ENCODE data around the gene PCSK1N. TPM values are rescaled to one million over a fixed set of nuclear protein-coding genes. Genes with fewer than 3 reads are reported as not detected.

Gene PCSK1N
- total and polyA plus RNA-seq, 7 experiments from 2014 or later = 0.36 to 14.0 (median 4.6) TPM

DNA sequence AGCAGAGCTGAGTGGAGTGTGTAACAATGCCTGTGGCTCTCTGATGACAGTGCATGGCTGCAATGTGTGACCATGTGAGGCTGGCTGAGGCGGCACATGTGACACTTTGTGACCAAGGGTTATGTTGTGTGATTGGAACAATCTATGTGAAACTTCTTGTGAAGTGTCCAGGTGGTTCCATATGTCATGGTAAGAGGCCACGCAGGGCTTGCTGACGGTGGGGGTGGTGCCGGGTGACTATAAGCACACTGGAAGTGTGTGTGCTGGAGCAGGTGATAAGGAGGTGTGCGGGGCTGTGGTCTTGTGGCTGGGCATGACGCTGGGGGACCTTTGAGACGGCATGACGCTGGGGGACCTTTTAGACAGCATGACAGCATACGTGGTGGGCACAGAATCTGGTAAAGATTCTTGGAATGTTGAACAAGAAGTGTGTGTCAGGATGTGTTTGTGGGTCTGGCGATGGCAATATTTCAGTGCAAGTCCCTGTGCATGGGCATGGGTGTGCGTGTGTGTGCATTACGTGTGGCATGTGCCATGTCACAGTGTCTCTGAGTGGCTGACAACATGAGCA is 41.0 kb downstream of the PCSK1N start:
- no peaks in the 10 kb centered on the region for H3K36me3 Mint-ChIP-seq
- intact Hi-C loops (cut with micrococcal nuclease) = no loop called here
- H3K36me3 ChIP-seq (ENCODE audit: control insufficient read depth in 2 of 3, insufficient read depth in 3 of 3, low read length in 3 of 3) = no peaks in the 10 kb centered on the region
- no peak overlapping the region for H3K4me3 Mint-ChIP-seq
- no peaks in the 10 kb centered on the region for H3K9me3 ChIP-seq (ENCODE audit: control insufficient read depth in 2 of 3, low read length in 3 of 3)
- DNase-seq (no peak), ATAC-seq (no peak)
- POLR2A ChIA-PET = no interaction called here
- no peaks in the 10 kb centered on the region for H3K27me3 ChIP-seq (ENCODE audit: control insufficient read depth in 2 of 2, insufficient read depth in 2 of 2, low read length in 2 of 2)
- H3K4me1 Mint-ChIP-seq = peaks cover 0 to 12% (median 3%) of the 10 kb centered on the region in 7 donors
- no peak overlapping the region for H3K27ac Mint-ChIP-seq
- no peak overlapping the region for H3K4me3 ChIP-seq (ENCODE audit: low read length)
- no peaks in the 10 kb centered on the region for H3K4me1 ChIP-seq (ENCODE audit: control insufficient read depth in 2 of 2, insufficient read depth in 2 of 2, low read length in 2 of 2)
- no peak overlapping the region for H3K27ac ChIP-seq (ENCODE audit: low read depth, low read length)
- H3K9me3 Mint-ChIP-seq = no peaks in the 10 kb centered on the region
- CTCF ChIA-PET = no interaction called here
- peaks cover 0 to 4% (median 0%) of the 10 kb centered on the region in 5 donors for H3K27me3 Mint-ChIP-seq

DNA sequence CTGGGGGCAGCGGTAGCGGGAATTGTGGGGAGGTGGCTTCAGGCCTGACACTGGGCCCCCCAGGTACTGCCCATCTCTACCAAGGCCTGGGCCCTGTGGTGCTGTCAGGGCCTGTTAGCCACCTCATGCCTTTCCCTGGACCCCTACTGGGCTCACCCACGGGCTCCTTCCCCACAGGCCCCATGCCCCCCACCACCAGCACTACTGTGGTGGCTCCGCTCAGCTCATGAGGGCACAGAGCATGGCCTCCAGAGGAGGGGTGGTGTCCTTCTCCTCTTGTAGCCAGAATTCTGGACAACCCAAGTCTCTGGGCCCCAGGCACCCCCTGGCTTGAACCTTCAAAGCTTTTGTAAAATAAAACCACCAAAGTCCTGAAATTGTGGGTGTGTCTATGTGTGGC is 41.5 kb downstream of the PCSK1N start:
- no peaks in the 10 kb centered on the region for H3K27me3 ChIP-seq (ENCODE audit: control insufficient read depth in 2 of 2, insufficient read depth in 2 of 2, low read length in 2 of 2)
- intact Hi-C loops (cut with micrococcal nuclease) = no loop called here
- H3K4me3 Mint-ChIP-seq = no peak overlapping the region
- peaks cover 0 to 15% (median 8%) of the 10 kb centered on the region in 7 donors for H3K4me1 Mint-ChIP-seq
- H3K4me1 ChIP-seq (ENCODE audit: control insufficient read depth in 2 of 2, insufficient read depth in 2 of 2, low read length in 2 of 2) = no peaks in the 10 kb centered on the region
- H3K9me3 ChIP-seq (ENCODE audit: control insufficient read depth in 2 of 3, low read length in 3 of 3) = no peaks in the 10 kb centered on the region
- H3K36me3 ChIP-seq (ENCODE audit: control insufficient read depth in 2 of 3, insufficient read depth in 3 of 3, low read length in 3 of 3) = no peaks in the 10 kb centered on the region
- DNase-seq = no peak
- peaks cover 0 to 4% (median 0%) of the 10 kb centered on the region in 5 donors for H3K27me3 Mint-ChIP-seq
- ChIA-PET POLR2A (no interaction called here), CTCF (no interaction called here)
- H3K36me3 Mint-ChIP-seq = no peaks in the 10 kb centered on the region
- H3K4me3 ChIP-seq (ENCODE audit: low read length) = no peak overlapping the region
- no peak for ATAC-seq
- no peak overlapping the region for H3K27ac Mint-ChIP-seq
- H3K27ac ChIP-seq (ENCODE audit: low read depth, low read length) = no peak overlapping the region
- no peaks in the 10 kb centered on the region for H3K9me3 Mint-ChIP-seq

DNA sequence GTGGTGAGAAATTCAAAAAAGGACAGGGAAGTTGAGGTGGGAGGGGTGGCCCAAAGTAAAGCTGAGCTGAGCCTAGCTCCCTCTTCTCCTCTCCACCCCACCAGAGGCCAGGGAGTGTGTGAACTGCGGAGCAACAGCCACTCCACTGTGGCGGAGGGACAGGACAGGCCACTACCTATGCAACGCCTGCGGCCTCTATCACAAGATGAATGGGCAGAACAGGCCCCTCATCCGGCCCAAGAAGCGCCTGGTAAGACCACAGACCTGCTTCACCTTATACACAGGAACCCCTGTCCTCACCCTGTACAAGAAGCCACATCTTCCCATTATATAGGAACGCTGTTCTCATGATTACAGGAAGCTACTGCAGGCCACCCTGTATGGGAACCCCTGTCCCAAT is 43.2 kb downstream of the PCSK1N start:
- no peaks in the 10 kb centered on the region for H3K9me3 ChIP-seq (ENCODE audit: control insufficient read depth in 2 of 3, low read length in 3 of 3)
- H3K4me1 ChIP-seq (ENCODE audit: control insufficient read depth in 2 of 2, insufficient read depth in 2 of 2, low read length in 2 of 2) = no peaks in the 10 kb centered on the region
- intact Hi-C loops (cut with micrococcal nuclease) = no loop called here
- Mint-ChIP-seq H3K36me3 (no peaks in the 10 kb centered on the region), H3K4me3 (no peak overlapping the region), H3K9me3 (peaks cover 0 to 3% (median 0%) of the 10 kb centered on the region in 11 donors), H3K27ac (no peak overlapping the region), H3K27me3 (peaks cover 0 to 14% (median 0%) of the 10 kb centered on the region in 5 donors), H3K4me1 (peaks cover 0 to 17% (median 12%) of the 10 kb centered on the region in 7 donors)
- DNase-seq (no peak), ATAC-seq (no peak)
- POLR2A ChIA-PET = interaction anchor here (1.5 kb wide), 1 partner anchor 9 kb away, joined by 4 read pairs; the partner anchor contains the start of gene HDAC6
- H3K4me3 ChIP-seq (ENCODE audit: low read length) = no peak overlapping the region
- CTCF ChIA-PET = no interaction called here
- H3K27ac ChIP-seq (ENCODE audit: low read depth, low read length) = no peak overlapping the region
- no peaks in the 10 kb centered on the region for H3K36me3 ChIP-seq (ENCODE audit: control insufficient read depth in 2 of 3, insufficient read depth in 3 of 3, low read length in 3 of 3)
- H3K27me3 ChIP-seq (ENCODE audit: control insufficient read depth in 2 of 2, insufficient read depth in 2 of 2, low read length in 2 of 2) = no peaks in the 10 kb centered on the region

DNA sequence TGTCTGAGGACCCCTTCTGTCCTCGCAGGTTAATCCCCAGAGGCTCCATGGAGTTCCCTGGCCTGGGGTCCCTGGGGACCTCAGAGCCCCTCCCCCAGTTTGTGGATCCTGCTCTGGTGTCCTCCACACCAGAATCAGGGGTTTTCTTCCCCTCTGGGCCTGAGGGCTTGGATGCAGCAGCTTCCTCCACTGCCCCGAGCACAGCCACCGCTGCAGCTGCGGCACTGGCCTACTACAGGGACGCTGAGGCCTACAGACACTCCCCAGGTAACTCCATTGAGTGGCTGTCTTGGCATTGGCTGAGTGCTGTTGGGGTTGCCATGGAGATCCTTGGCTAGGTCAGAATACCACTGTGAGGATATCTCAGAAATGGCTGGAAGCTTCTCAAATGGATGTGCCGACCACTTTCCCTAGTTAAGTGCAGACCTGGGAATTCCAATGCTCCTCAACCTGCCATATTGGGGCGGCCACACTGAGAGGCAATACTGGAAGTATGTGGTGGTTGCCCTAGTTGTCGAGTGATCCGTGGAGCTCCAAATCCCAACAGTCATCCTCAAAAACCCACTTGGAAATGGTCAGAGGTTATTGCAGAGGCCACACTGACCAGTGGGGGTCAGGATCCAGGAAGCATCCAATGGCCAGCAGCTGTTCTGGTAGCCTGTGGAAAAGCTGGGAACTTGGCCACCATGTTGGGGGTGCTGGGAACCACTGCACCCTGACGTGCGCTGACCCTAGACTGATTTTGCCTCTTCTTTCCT is 44.2 kb downstream of the PCSK1N start:
- Mint-ChIP-seq H3K4me1 (peaks cover 0 to 17% (median 12%) of the 10 kb centered on the region in 7 donors), H3K4me3 (no peak overlapping the region), H3K36me3 (no peaks in the 10 kb centered on the region), H3K9me3 (peaks cover 0 to 3% (median 0%) of the 10 kb centered on the region in 11 donors), H3K27me3 (peaks cover 0 to 19% (median 0%) of the 10 kb centered on the region in 5 donors), H3K27ac (no peak overlapping the region)
- ChIA-PET CTCF (no interaction called here), POLR2A (interaction anchor here (1.5 kb wide), 1 partner anchor 10 kb away, joined by 4 read pairs; the partner anchor contains the start of gene HDAC6)
- ATAC-seq (no peak), DNase-seq (no peak)
- Histone ChIP-seq H3K27me3 (ENCODE audit: control insufficient read depth in 2 of 2, insufficient read depth in 2 of 2, low read length in 2 of 2) (no peaks in the 10 kb centered on the region), H3K4me3 (ENCODE audit: low read length) (no peak overlapping the region), H3K9me3 (ENCODE audit: control insufficient read depth in 2 of 3, low read length in 3 of 3) (no peaks in the 10 kb centered on the region), H3K4me1 (ENCODE audit: control insufficient read depth in 2 of 2, insufficient read depth in 2 of 2, low read length in 2 of 2) (no peaks in the 10 kb centered on the region), H3K27ac (ENCODE audit: low read depth, low read length) (no peak overlapping the region), H3K36me3 (ENCODE audit: control insufficient read depth in 2 of 3, insufficient read depth in 3 of 3, low read length in 3 of 3) (no peaks in the 10 kb centered on the region)
- intact Hi-C loops (cut with micrococcal nuclease) = no loop called here

DNA sequence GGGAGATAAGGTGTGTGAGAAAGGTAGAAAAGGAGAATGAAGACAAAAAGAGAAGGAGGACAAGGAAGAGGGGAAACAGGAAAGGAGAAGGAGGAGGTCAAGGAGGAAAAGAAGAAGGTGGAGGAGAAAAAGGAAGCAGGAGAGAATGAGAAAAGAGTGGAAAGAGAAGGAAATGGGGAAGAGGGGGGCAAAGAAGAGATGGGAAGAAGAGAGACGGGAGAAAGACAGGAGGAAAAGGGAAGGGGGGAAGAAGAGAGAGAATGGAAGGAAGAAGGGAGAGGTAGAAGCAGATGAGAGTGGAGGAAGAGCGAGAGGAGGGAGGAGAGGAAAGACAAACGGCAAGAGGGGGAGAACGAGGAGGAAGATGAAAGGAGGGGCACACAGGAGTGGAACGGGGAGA is 44.9 kb downstream of the PCSK1N start:
- H3K27ac Mint-ChIP-seq = no peak overlapping the region
- intact Hi-C loops (cut with micrococcal nuclease) = no loop called here
- H3K4me3 Mint-ChIP-seq = peak overlapping the region in 1 of 10 donors; percentile 45
- no peaks in the 10 kb centered on the region for H3K36me3 Mint-ChIP-seq
- no peak for ATAC-seq
- no peak overlapping the region for H3K4me3 ChIP-seq (ENCODE audit: low read length)
- no peaks in the 10 kb centered on the region for H3K4me1 ChIP-seq (ENCODE audit: control insufficient read depth in 2 of 2, insufficient read depth in 2 of 2, low read length in 2 of 2)
- DNase-seq = no peak
- H3K27me3 ChIP-seq (ENCODE audit: control insufficient read depth in 2 of 2, insufficient read depth in 2 of 2, low read length in 2 of 2) = no peaks in the 10 kb centered on the region
- no peaks in the 10 kb centered on the region for H3K9me3 ChIP-seq (ENCODE audit: control insufficient read depth in 2 of 3, low read length in 3 of 3)
- no peaks in the 10 kb centered on the region for H3K36me3 ChIP-seq (ENCODE audit: control insufficient read depth in 2 of 3, insufficient read depth in 3 of 3, low read length in 3 of 3)
- peaks cover 0 to 19% (median 0%) of the 10 kb centered on the region in 5 donors for H3K27me3 Mint-ChIP-seq
- no peak overlapping the region for H3K27ac ChIP-seq (ENCODE audit: low read depth, low read length)
- H3K9me3 Mint-ChIP-seq = peaks cover 0 to 3% (median 0%) of the 10 kb centered on the region in 11 donors
- POLR2A ChIA-PET = no interaction called here
- peaks cover 0 to 17% (median 12%) of the 10 kb centered on the region in 7 donors for H3K4me1 Mint-ChIP-seq
- CTCF ChIA-PET = no interaction called here

GRCh38 chrX:48789366-48790220 is 45.8 kb downstream of the PCSK1N start:
- DNase-seq = no peak
- ChIA-PET POLR2A (no interaction called here), CTCF (no interaction called here)
- peak; percentile 72 for ATAC-seq
- peaks cover 0 to 17% (median 12%) of the 10 kb centered on the region in 7 donors for H3K4me1 Mint-ChIP-seq
- no peaks in the 10 kb centered on the region for H3K4me1 ChIP-seq (ENCODE audit: control insufficient read depth in 2 of 2, insufficient read depth in 2 of 2, low read length in 2 of 2)
- H3K9me3 Mint-ChIP-seq = peaks cover 0 to 3% (median 0%) of the 10 kb centered on the region in 11 donors
- H3K4me3 ChIP-seq (ENCODE audit: low read length) = no peak overlapping the region
- H3K36me3 ChIP-seq (ENCODE audit: control insufficient read depth in 2 of 3, insufficient read depth in 3 of 3, low read length in 3 of 3) = no peaks in the 10 kb centered on the region
- no peaks in the 10 kb centered on the region for H3K36me3 Mint-ChIP-seq
- intact Hi-C loops (cut with micrococcal nuclease) = no loop called here
- peaks cover 0 to 19% (median 0%) of the 10 kb centered on the region in 5 donors for H3K27me3 Mint-ChIP-seq
- no peak overlapping the region for H3K27ac ChIP-seq (ENCODE audit: low read depth, low read length)
- H3K4me3 Mint-ChIP-seq = peak overlapping the region in 1 of 10 donors; percentile 38
- H3K27ac Mint-ChIP-seq = peak overlapping the region in 3 of 9 donors; percentile 32 to 63 (median 38)
- no peaks in the 10 kb centered on the region for H3K27me3 ChIP-seq (ENCODE audit: control insufficient read depth in 2 of 2, insufficient read depth in 2 of 2, low read length in 2 of 2)
- no peaks in the 10 kb centered on the region for H3K9me3 ChIP-seq (ENCODE audit: control insufficient read depth in 2 of 3, low read length in 3 of 3)

All from naive thymus-derived CD4-positive, alpha-beta T cell (primary cell).